HUES6 (cell line): ENCODE measurements around the gene HS6ST1.

Source experiments
- H3K27ac ChIP-seq: 2 replicates; pipeline ENCODE4 v1.7.0; 2013; ENCODE audit warnings: low read depth, mild to moderate bottlenecking, low read length, inconsistent platforms
- H3K27me3 ChIP-seq: 2 replicates; pipeline ENCODE4 v1.6.1; 2013; ENCODE audit warnings: low read length; ENCODE audit not compliant: control insufficient read depth, insufficient read depth
- H3K36me3 ChIP-seq: 2 replicates; pipeline ENCODE4 v1.6.1; 2013; ENCODE audit warnings: low read length; ENCODE audit not compliant: control insufficient read depth, insufficient read depth
- H3K4me1 ChIP-seq: 2 replicates; pipeline ENCODE4 v1.6.1; 2013; ENCODE audit warnings: low read length; ENCODE audit not compliant: control insufficient read depth, insufficient read depth
- H3K4me3 ChIP-seq: 2 replicates; pipeline ENCODE4 v1.5.1; 2013; ENCODE audit warnings: low read depth, low read length
- H3K9ac ChIP-seq: one replicate; pipeline ENCODE4 v1.6.1; 2013; ENCODE audit warnings: mild to moderate bottlenecking, low read length
- H3K9me3 ChIP-seq: 2 replicates; pipeline ENCODE4 v1.6.1; 2013; ENCODE audit warnings: low read depth, low read length; ENCODE audit not compliant: control insufficient read depth, insufficient read depth

Gene HS6ST1, protein sequence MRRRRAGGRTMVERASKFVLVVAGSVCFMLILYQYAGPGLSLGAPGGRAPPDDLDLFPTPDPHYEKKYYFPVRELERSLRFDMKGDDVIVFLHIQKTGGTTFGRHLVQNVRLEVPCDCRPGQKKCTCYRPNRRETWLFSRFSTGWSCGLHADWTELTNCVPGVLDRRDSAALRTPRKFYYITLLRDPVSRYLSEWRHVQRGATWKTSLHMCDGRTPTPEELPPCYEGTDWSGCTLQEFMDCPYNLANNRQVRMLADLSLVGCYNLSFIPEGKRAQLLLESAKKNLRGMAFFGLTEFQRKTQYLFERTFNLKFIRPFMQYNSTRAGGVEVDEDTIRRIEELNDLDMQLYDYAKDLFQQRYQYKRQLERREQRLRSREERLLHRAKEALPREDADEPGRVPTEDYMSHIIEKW

GRCh38 chr2:128318776-128319464 is at the start of gene HS6ST1:
Gene HS6ST1 (minus strand): TSS chr2:128318868. CDS start chr2:128318563, 305 bp downstream.
- H3K27me3 ChIP-seq, result peaks cover 37% of the 10 kb centered on the region
- peak within 1 kb of the TSS; percentile 82 for H3K4me3 ChIP-seq
- H3K4me1 ChIP-seq, result peaks cover 60% of the 10 kb centered on the region
- peaks cover 11% of the 10 kb centered on the region for H3K36me3 ChIP-seq
- no peaks in the 10 kb centered on the region for H3K9me3 ChIP-seq
- H3K9ac ChIP-seq, result peak within 1 kb of the TSS; percentile 69
- H3K27ac ChIP-seq, result no peak within 1 kb of the TSS

DNA sequence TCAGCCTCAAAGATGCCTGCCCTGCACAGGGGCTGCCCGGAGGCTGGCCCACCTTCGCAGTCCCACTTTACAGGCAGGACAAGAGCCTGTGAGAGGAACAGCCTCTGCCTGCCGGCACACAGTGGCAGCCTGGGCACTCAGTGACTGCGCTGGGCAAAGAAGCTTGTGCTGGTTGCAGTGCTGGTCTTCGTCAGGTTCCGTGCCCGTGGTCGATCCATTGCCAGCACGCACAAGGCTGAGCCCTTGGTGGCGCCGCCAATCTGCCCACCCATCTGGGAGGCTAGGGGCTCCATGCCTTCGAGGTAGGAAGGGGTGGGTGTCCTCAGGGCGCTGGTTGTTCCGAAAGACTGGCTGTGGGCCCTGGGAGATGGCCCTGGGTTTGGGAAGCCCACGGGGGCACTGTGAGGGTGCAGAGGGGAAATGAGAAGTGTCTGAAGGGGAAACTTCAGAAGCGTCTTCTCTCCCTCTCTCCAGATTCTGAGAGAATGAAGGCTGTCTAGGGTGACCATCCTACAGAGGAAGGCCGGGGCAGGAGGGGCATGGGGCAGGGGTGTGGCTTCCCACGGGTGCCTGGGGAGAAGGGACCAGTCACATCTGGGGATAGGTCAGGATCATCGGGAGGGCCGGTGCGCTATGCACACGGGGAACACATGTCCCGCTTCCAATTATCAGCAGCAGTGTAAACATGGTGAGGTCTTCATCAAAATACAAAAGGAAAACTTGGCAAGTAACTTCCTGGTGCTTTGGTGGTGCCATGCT is 49.1 kb upstream of the HS6ST1 start:
- Histone ChIP-seq H3K4me3 (no peak overlapping the region), H3K27me3 (no peaks in the 10 kb centered on the region), H3K36me3 (no peaks in the 10 kb centered on the region), H3K27ac (no peak overlapping the region), H3K4me1 (peaks cover 40% of the 10 kb centered on the region), H3K9ac (no peak overlapping the region), H3K9me3 (0 out of 2 replicates have a peak, but pooled peaks cover 3% of the 10 kb centered on the region)

DNA sequence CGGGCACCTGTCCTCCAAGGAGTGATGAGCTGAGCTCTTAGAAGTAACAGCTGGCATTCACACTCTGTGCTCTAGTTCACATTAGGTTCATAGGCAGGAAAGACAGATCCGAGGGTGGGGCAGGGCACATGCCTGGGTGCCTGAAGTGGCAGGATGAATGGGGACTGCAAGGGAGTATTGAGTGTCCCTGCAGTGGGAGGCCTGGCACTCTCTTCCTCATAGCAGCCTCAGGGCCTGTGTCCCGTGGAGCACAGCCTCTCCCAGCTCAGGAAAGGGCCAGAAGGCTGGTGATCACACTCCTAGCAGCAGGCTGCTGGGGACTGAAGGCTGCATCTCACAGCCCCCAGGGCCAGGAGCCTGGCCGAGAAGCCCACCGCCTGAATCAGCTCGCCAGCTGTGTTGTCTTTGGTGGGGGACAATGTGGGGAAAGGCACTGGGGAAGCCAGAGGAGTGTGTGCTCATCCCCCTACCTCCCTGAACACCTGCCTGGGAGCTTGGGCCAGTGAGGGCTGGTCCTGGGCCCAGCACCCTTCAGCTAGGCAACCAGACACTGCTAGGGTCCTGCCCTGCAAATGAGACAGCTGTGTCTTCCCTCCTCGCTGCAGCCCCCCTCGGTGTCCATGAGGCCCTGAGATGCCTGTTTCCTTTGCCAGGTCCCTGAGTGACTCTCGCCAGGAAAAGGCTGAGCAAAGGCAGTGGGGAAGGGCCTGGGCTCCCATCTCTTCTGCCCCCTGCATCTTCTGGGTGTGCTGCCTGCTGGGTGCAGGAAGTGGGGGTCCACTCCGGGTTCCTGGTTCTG is 48.2 kb upstream of the HS6ST1 start:
- Histone ChIP-seq H3K9me3 (0 out of 2 replicates have a peak, but pooled peaks cover 3% of the 10 kb centered on the region), H3K27ac (no peak overlapping the region), H3K36me3 (no peaks in the 10 kb centered on the region), H3K4me1 (peaks cover 48% of the 10 kb centered on the region), H3K4me3 (no peak overlapping the region), H3K27me3 (no peaks in the 10 kb centered on the region), H3K9ac (no peak overlapping the region)

- Histone ChIP-seq H3K27me3 (no peaks in the 10 kb centered on the region), H3K9ac (no peak overlapping the region), H3K27ac (no peak overlapping the region), H3K36me3 (no peaks in the 10 kb centered on the region), H3K4me1 (peaks cover 51% of the 10 kb centered on the region), H3K9me3 (0 out of 2 replicates have a peak, but pooled peaks cover 3% of the 10 kb centered on the region), H3K4me3 (no peak overlapping the region)
Measured at GRCh38 chr2:128365217-128365905, 46.7 kb upstream of the HS6ST1 start.

- no peaks in the 10 kb centered on the region for H3K27me3 ChIP-seq
- peaks cover 42% of the 10 kb centered on the region for H3K4me1 ChIP-seq
- H3K27ac ChIP-seq, result no peak overlapping the region
- no peaks in the 10 kb centered on the region for H3K36me3 ChIP-seq
- no peaks in the 10 kb centered on the region for H3K9me3 ChIP-seq
- no peak overlapping the region for H3K9ac ChIP-seq
- H3K4me3 ChIP-seq, result no peak overlapping the region
Measured at GRCh38 chr2:128364441-128364911, 45.8 kb upstream of the HS6ST1 start.

DNA sequence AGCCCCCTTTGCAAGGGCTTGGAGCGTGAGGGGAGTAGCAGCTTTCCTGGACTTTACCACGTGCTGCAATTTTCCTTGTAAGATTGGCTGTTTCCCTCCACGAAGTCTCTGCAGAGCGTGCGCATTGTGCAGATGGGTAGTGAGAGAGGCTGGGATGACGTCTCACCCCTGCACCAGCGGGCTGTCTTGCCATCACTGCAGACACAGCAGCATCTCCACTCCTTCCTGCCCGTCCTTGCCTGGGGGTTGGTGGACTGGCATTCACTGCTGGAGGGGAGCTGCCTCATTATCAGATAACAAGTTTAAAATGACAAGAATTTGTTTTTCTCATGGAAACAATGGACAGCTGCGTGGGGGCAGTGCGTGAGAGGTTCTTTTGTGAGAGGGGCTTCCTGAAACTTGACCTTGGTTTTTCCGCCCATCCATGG is 45.3 kb upstream of the HS6ST1 start:
- Histone ChIP-seq H3K27me3 (no peaks in the 10 kb centered on the region), H3K4me1 (peaks cover 37% of the 10 kb centered on the region), H3K4me3 (no peak overlapping the region), H3K9ac (peak overlapping the region; percentile 21), H3K36me3 (no peaks in the 10 kb centered on the region), H3K27ac (no peak overlapping the region), H3K9me3 (no peaks in the 10 kb centered on the region)

GRCh38 chr2:128362889-128363228 is 44.2 kb upstream of the HS6ST1 start:
- Histone ChIP-seq H3K36me3 (no peaks in the 10 kb centered on the region), H3K4me3 (no peak overlapping the region), H3K9ac (peak overlapping the region; percentile 77), H3K27ac (peak overlapping the region; percentile 83), H3K4me1 (peaks cover 30% of the 10 kb centered on the region), H3K27me3 (no peaks in the 10 kb centered on the region), H3K9me3 (no peaks in the 10 kb centered on the region)

- Histone ChIP-seq H3K9me3 (no peaks in the 10 kb centered on the region), H3K9ac (peak overlapping the region; percentile 77), H3K36me3 (no peaks in the 10 kb centered on the region), H3K27me3 (no peaks in the 10 kb centered on the region), H3K4me1 (peaks cover 30% of the 10 kb centered on the region), H3K4me3 (peak overlapping the region; percentile 30; the same call in 1 of the 2 replicates), H3K27ac (peak overlapping the region; percentile 83)
Measured at GRCh38 chr2:128362176-128362888, 43.7 kb upstream of the HS6ST1 start.

DNA sequence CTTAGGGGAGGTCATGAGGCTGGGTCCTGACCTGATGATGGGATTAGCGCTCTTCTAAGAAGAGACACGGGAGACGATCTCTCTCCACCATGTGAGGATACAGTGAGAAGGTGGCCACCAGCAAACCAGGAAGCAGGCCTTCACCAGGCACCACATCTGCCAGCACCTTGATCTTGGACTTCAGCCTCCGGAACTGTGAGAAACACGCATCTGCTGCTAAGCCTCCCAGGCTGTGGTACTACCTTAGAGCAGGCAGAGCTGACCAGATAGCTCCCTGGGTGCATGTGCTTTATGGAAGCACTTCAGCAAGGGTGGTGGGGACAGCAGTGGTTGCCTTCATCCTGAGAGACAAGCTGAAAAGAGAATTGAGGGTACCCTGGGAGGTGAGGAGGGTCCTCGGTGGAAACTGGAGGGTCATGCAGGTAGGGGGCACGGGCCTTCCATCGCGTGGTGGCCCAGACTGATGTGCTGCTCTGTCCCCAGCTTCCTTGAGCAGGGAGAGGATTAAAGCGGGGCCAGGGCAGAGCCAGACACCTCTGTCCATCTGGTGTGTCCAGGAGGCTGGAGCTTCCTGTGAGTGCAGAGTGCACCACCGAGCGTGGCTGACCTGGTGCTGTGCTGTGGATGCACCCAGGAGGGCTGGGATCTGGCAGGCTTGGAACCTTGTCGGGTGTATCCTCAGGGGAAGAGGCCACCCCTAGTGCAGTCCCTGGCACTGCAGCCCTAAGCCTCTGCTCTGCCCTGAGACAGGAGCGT is 42.9 kb upstream of the HS6ST1 start:
- Histone ChIP-seq H3K27ac (no peak overlapping the region), H3K4me1 (peaks cover 27% of the 10 kb centered on the region), H3K9me3 (no peaks in the 10 kb centered on the region), H3K9ac (peak overlapping the region; percentile 9), H3K4me3 (no peak overlapping the region), H3K27me3 (no peaks in the 10 kb centered on the region), H3K36me3 (no peaks in the 10 kb centered on the region)
